Measurements from ENCODE around the gene TUBA3C.

Gene TUBA3C

GRCh38 chr13:19172007-19172646 lies 9.5 kb downstream of the TUBA3C start:
- H3K27ac ChIP-seq: no peak overlapping the region
- TF ChIP-seq CTCF (conservative IDR thresholded peaks at IDR 0.05): no peak

GRCh38 chr13:19171563-19171962 lies 10.1 kb downstream of the TUBA3C start:
- H3K27ac ChIP-seq: no peak overlapping the region

GRCh38 chr13:19169991-19170390 lies 11.6 kb downstream of the TUBA3C start:
- H3K27ac ChIP-seq: no peak overlapping the region
- TF ChIP-seq CTCF (conservative IDR thresholded peaks at IDR 0.05): no peak

More at GRCh38 chr13:19171563-19171962, 10.1 kb downstream of the TUBA3C start:
- no peak for TF ChIP-seq CTCF (conservative IDR thresholded peaks at IDR 0.05)

GRCh38 chr13:19169496-19169895 lies 12.1 kb downstream of the TUBA3C start:
- H3K27ac ChIP-seq: no peak overlapping the region
- no peak for TF ChIP-seq CTCF (conservative IDR thresholded peaks at IDR 0.05)

GRCh38 chr13:19161308-19161707 lies 20.3 kb downstream of the TUBA3C start:
- no peak for TF ChIP-seq CTCF (conservative IDR thresholded peaks at IDR 0.05)
- no peak overlapping the region for H3K27ac ChIP-seq

- H3K27ac ChIP-seq: no peak overlapping the region
- TF ChIP-seq CTCF (conservative IDR thresholded peaks at IDR 0.05): no peak
Measured at GRCh38 chr13:19159761-19160420, 21.7 kb downstream of the TUBA3C start.

- TF ChIP-seq CTCF (conservative IDR thresholded peaks at IDR 0.05): no peak
- no peak overlapping the region for H3K27ac ChIP-seq
Measured at GRCh38 chr13:19159181-19159580, 22.4 kb downstream of the TUBA3C start.

Measured in VCaP (cell line).